Measurements from ENCODE around the gene QRICH1. TPM values are rescaled to one million over a fixed set of nuclear protein-coding genes. Genes with fewer than 3 reads are reported as not detected.

QRICH1 gene
- total and polyA plus RNA-seq, 10 donors = 35.9 to 127 (median 101) TPM

DNA sequence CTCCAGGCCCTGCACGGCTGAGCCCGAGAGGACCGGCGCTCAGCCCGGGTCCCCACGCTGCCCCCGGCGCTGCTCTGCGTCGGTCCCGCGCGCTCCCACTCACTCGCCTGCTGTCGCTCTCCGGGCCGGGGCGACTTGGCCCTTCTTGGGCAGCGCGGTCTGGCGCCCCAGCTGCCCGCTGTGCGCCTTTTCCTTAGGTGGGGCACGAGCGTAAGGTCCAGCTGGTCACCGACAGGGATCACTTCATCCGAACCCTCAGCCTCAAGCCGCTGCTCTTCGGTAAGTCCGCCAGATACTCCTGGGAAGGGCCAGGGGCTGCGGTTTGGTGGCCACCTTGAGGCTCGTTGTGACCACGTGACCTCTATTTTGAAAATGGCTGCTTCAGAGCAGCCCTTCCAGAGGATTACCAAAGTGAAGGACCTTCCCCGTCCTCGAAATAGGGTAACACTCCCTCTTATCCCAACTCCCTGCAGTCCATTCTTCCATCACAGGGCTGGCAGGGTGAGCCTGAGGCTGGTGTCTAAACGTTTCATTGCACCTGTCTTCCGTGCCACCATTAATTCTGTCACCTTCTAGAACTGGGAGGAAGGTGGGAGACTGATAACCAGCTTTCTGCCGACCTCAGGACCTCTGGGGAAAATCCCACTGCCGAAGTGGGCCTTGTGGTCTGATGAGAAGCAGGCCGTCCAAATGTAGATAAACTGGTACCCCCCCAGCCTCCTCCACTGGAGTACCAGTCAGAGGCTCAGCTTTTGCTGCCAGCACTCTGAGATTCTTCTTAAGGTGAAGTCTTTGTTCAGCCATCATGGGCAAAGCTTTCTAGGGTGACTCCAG, 103.0 kb downstream of the QRICH1 start:
- TF ChIP-seq POLR2A (IDR thresholded peaks at IDR 0.05) (no peak), POLR2AphosphoS5 (IDR thresholded peaks at IDR 0.05) (peak in 2 of 3 donors; percentile 10 to 24), CTCF (IDR thresholded peaks at IDR 0.05 in 8 of 11, conservative IDR thresholded peaks at IDR 0.05 in 3 of 11) (no peak)
- Histone ChIP-seq H3K36me3 (peaks cover 0 to 29% (median 3%) of the 10 kb centered on the region in 6 donors), H3K27ac (peak overlapping the region; percentile 74 to 90 (median 85)), H3K9me3 (no peaks in the 10 kb centered on the region), H3K4me1 (peaks cover 18 to 54% (median 32%) of the 10 kb centered on the region in 6 donors), H3K27me3 (replicated peaks in 1 of 7) (no peaks in the 10 kb centered on the region), H3K4me3 (peak overlapping the region; percentile 86 to 100 (median 92))
- 3 to 8% (median 5%) methylated on average over 22 to 40 of the region's 40 CpGs for WGBS, 5 donors
- no peak for DNase-seq
- intact Hi-C loops (cut with DNase I; ENCODE audit: low total_unique reads) = no loop called here

DNA sequence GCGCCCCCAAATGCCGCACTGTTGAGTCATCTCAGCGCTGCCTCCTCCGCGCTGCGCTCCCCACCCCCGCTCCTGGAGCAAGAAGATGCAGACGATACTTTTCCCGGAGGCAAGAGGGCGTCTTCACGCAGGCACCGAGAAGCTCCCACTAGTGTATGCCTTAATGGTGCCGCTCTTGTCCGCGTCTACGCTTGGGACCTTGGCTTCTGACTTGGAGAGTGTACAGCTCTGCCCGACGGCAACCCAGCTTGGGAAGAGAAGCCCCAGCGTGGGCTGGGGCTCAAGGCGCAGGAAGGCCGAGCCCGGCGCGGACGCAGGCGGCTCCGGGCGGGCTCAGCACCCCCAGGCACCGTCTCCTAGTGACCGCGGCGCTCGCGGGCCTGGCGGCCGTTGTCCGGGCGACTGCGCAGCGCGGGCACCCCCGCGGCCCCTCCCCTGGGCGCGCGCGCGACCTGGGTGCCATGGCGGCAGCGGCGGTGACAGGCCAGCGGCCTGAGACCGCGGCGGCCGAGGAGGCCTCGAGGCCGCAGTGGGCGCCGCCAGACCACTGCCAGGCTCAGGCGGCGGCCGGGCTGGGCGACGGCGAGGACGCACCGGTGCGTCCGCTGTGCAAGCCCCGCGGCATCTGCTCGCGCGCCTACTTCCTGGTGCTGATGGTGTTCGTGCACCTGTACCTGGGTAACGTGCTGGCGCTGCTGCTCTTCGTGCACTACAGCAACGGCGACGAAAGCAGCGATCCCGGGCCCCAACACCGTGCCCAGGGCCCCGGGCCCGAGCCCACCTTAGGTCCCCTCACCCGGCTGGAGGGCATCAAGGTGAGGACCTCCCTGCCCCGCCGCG, 103.9 kb downstream of the QRICH1 start, which contains the start of gene P4HTM:
Gene P4HTM (plus strand): TSS at position 446 of the 840 bp plus-strand sequence. CDS start 16 bp downstream, at position 462.
- H3K27me3 ChIP-seq (replicated peaks in 1 of 7) = no peaks in the 10 kb centered on the region
- intact Hi-C loops (cut with DNase I; ENCODE audit: low total_unique reads) = loop anchor here (5.0 kb wide), 1 partner anchor 167 kb away; no protein-coding TSS in a partner anchor
- peak within 1 kb of the TSS; percentile 86 to 100 (median 92) for H3K4me3 ChIP-seq
- H3K9me3 ChIP-seq = no peaks in the 10 kb centered on the region
- H3K4me1 ChIP-seq = peaks cover 18 to 54% (median 32%) of the 10 kb centered on the region in 6 donors
- TF ChIP-seq POLR2A (IDR thresholded peaks at IDR 0.05) (no peak), POLR2AphosphoS5 (IDR thresholded peaks at IDR 0.05) (peak; percentile 79 to 87 (median 86)), CTCF (IDR thresholded peaks at IDR 0.05 in 8 of 11, conservative IDR thresholded peaks at IDR 0.05 in 3 of 11) (peak in 6 of 11 experiments; percentile 9 to 36 (median 25))
- H3K27ac ChIP-seq = peak within 1 kb of the TSS; percentile 74 to 90 (median 85)
- DNase-seq = peak; percentile 92
- 0 to 1% (median 0%) methylated on average over 13 to 91 of the region's 91 CpGs for WGBS, 5 donors
- H3K36me3 ChIP-seq = peaks cover 0 to 30% (median 10%) of the 10 kb centered on the region in 6 donors

DNA sequence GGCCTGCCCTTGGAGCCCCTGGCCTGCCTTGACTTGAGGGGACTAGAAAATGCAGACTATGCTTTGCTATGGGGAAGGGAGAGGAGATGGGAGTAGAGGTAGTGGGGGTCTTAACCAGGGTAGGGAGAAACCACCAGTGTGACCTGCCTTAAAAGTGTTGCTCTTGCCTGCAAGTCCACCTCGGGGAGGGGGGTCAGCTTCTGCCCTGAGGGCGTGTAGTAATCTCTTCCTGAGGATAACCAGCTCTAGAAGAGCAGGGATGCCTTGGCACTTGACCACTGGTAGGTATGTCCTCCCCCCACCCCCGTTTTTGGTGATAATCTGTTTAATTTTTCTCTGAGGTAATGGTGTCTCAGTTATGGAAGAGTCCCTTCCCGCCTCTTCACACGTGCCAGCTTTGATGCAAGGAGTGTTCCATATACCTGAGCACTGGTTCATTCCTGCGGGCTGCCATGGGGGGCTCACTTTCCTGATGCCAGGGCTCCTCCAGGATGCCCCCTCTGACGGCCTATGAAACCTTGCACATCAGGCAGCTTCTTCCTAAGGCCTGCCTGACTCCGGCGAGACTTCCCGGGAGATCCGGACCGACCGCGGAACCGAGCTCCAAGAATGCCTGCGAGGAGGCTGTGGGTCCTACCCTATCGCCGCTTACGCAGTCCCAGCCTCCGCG, 104.6 kb downstream of the QRICH1 start:
- no peaks in the 10 kb centered on the region for H3K27me3 ChIP-seq (replicated peaks in 1 of 7)
- peaks cover 18 to 54% (median 32%) of the 10 kb centered on the region in 6 donors for H3K4me1 ChIP-seq
- no peak for DNase-seq
- TF ChIP-seq POLR2A (IDR thresholded peaks at IDR 0.05) (no peak), CTCF (IDR thresholded peaks at IDR 0.05 in 8 of 11, conservative IDR thresholded peaks at IDR 0.05 in 3 of 11) (peak in 1 of 11 experiments; percentile 9), POLR2AphosphoS5 (IDR thresholded peaks at IDR 0.05) (no peak)
- intact Hi-C loops (cut with DNase I; ENCODE audit: low total_unique reads) = loop anchor here (5.0 kb wide), 1 partner anchor 168 kb away; no protein-coding TSS in a partner anchor
- WGBS, 5 donors = 3 to 7% (median 5%) methylated on average over 21 of the region's 21 CpGs
- H3K4me3 ChIP-seq = peak overlapping the region; percentile 86 to 100 (median 92)
- peak overlapping the region; percentile 74 to 90 (median 85) for H3K27ac ChIP-seq
- H3K9me3 ChIP-seq = no peaks in the 10 kb centered on the region
- peaks cover 0 to 30% (median 15%) of the 10 kb centered on the region in 6 donors for H3K36me3 ChIP-seq
